Measurements from ENCODE around the gene ASIC1. TPM values are rescaled to one million over a fixed set of nuclear protein-coding genes. Genes with fewer than 3 reads are reported as not detected.
"Not testable (repeated sequence)": the region's sequence is repeated elsewhere in the genome, so short reads cannot be mapped to it uniquely, and the experiment has no call there.

Gene ASIC1
- total RNA-seq = 1.6 TPM

GRCh38 chr12:50057000-50057841 is at the start of gene ASIC1:
Gene ASIC1, plus strand, starts transcription at chr12:50057596. Its CDS starts 1,171 bp downstream, at chr12:50058767.
- DNase-seq (ENCODE audit: low spot score) = peak; percentile 63

GRCh38 chr12:50013361-50014147 is 43.8 kb upstream of the ASIC1 start:
- DNase-seq (ENCODE audit: low spot score) = no peak

GRCh38 chr12:50014342-50014741 is 43.1 kb upstream of the ASIC1 start:
- DNase-seq (ENCODE audit: low spot score) = no peak

- DNase-seq (ENCODE audit: low spot score) = peak; percentile 65
These were observed 40.6 kb upstream of the ASIC1 start for GRCh38 chr12:50016501-50017475.

- no peak for DNase-seq (ENCODE audit: low spot score)
These were observed 39.8 kb upstream of the ASIC1 start for GRCh38 chr12:50017641-50018040.

- DNase-seq (ENCODE audit: low spot score) = no peak
These were observed 39.2 kb upstream of the ASIC1 start for GRCh38 chr12:50018154-50018553.

- no peak for DNase-seq (ENCODE audit: low spot score)
These were observed 38.4 kb upstream of the ASIC1 start for GRCh38 chr12:50018968-50019367.

GRCh38 chr12:50019524-50019923 is 37.9 kb upstream of the ASIC1 start:
- no peak for DNase-seq (ENCODE audit: low spot score)

GRCh38 chr12:50021031-50021430 is 36.4 kb upstream of the ASIC1 start:
- DNase-seq (ENCODE audit: low spot score) = no peak

- no peak for DNase-seq (ENCODE audit: low spot score)
These were observed 34.5 kb upstream of the ASIC1 start for GRCh38 chr12:50022903-50023302.

GRCh38 chr12:50024227-50024626 is 33.2 kb upstream of the ASIC1 start:
- DNase-seq (ENCODE audit: low spot score) = no peak

- no peak for DNase-seq (ENCODE audit: low spot score)
These were observed 32.6 kb upstream of the ASIC1 start for GRCh38 chr12:50024805-50025186.

GRCh38 chr12:50025187-50026059 is 32.0 kb upstream of the ASIC1 start, which contains the start of gene RACGAP1:
Gene RACGAP1, minus strand, starts transcription at chr12:50025494. Its CDS starts 8,779 bp downstream, at chr12:50016715.
- peak; percentile 97 for DNase-seq (ENCODE audit: low spot score)

GRCh38 chr12:50026691-50027090 is 30.7 kb upstream of the ASIC1 start:
- DNase-seq (ENCODE audit: low spot score) = no peak

GRCh38 chr12:50030449-50030848 is 26.9 kb upstream of the ASIC1 start:
- not testable (repeated sequence) for DNase-seq (ENCODE audit: low spot score)

- DNase-seq (ENCODE audit: low spot score) = no peak
These were observed 24.9 kb upstream of the ASIC1 start for GRCh38 chr12:50032515-50032853.

GRCh38 chr12:50032854-50033581 is 24.4 kb upstream of the ASIC1 start:
- DNase-seq (ENCODE audit: low spot score) = no peak

GRCh38 chr12:50038336-50038735 is 19.1 kb upstream of the ASIC1 start:
- no peak for DNase-seq (ENCODE audit: low spot score)

GRCh38 chr12:50039151-50039835 is 18.1 kb upstream of the ASIC1 start:
- DNase-seq (ENCODE audit: low spot score) = peak; percentile 82

Measured in ureter (tissue), 1 donor.